Right lobe of liver (tissue), 4 donors: ENCODE measurements around the gene LEKR1.

ENCODE experiments used
- CTCF ChIP-seq, 4 donors: fragments of 200-600 bp in 3 of 4; fragments of 450-650 bp in 1 of 4; IDR thresholded peaks; one replicate each; pipeline versions ENCODE4 v1.5.1 to v1.8.0; 2016 to 2022; ENCODE audit warnings: antibody characterized with exemption in 4 of 4, mild to moderate bottlenecking in 2 of 4
- POLR2A ChIP-seq: fragments of 450-650 bp; IDR thresholded peaks from one replicate; pipeline ENCODE4 v1.6.1; 2017; ENCODE audit warnings: antibody characterized with exemption, mild to moderate bottlenecking
- donor health status: DM: no; HTN: no; CAD: no.
- donor health status: DM: no; HTN: no; CAD: no.
- donor health status: DM: no; HTN: yes; CAD: no.

DNA sequence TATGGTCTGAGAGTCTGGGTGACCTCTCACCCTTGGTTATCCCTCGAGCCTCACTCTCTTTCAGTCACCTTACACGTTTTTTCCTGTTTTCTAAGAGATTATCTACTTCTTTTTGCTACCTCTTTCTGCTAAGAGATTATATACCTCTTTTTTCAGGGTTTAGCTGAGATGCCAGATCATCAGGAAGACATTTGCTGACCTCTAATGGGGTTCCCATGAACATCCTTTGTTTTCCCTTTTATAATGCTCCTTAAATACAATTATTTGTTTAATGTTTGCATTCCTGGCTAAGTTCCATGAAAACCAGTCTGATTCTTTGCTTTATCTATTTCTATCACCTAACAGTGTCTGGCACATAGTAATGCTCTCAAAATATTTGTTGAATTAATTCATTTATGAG lies 39.6 kb downstream of the LEKR1 start:
- no peak for TF ChIP-seq CTCF (IDR thresholded peaks at IDR 0.05)
- no peak for TF ChIP-seq POLR2A
